ENCODE results near the gene SNED1. TPM values are rescaled to one million over a fixed set of nuclear protein-coding genes. Genes with fewer than 3 reads are reported as not detected.

Gene SNED1
- polyA plus RNA-seq, 3 donors, result 0.02 to 3.4 (median 0.12) TPM

GRCh38 chr2:241081643-241082340 lies 83.4 kb downstream of the SNED1 start:
- TF ChIP-seq CTCF (IDR thresholded peaks at IDR 0.05), result no peak
- no peaks in the 10 kb centered on the region for H4K20me1 ChIP-seq (ENCODE audit: insufficient read depth, low read length)
- no peaks in the 10 kb centered on the region for H3K9me3 ChIP-seq (replicated peaks in 1 of 2; ENCODE audit: control insufficient read depth in 1 of 2, insufficient read depth in 1 of 2, low read length in 2 of 2)
- Mint-ChIP-seq H3K36me3 (peaks cover 24 to 26% of the 10 kb centered on the region in 2 donors), H3K9me3 (no peaks in the 10 kb centered on the region), H3K4me3 (no peak overlapping the region), H3K27ac (no peak overlapping the region), H3K27me3 (ENCODE audit: low read depth in 3 of 3) (peaks cover 0 to 4% (median 0%) of the 10 kb centered on the region in 3 donors), H3K4me1 (no peaks in the 10 kb centered on the region)
- DNase-seq, result no peak
- intact Hi-C loops (cut with micrococcal nuclease), result no loop called here
- H2AFZ ChIP-seq (ENCODE audit: insufficient read depth, low read depth, low read length, poor library complexity, severe bottlenecking), result no peak overlapping the region
- no peak overlapping the region for H3K9ac ChIP-seq (ENCODE audit: insufficient read depth, low read length, poor library complexity, severe bottlenecking)
- H3K27me3 ChIP-seq (ENCODE audit: control insufficient read depth in 2 of 2, insufficient read depth in 2 of 2, low read length in 2 of 2), result no peaks in the 10 kb centered on the region
- WGBS (ENCODE audit: insufficient coverage), result 97% methylated on average over 20 of the region's 28 CpGs
- H3K4me3 ChIP-seq (replicated peaks in 1 of 3; ENCODE audit: low read depth in 2 of 3, low read length in 3 of 3), result no peak overlapping the region
- peaks cover 9 to 25% of the 10 kb centered on the region in 2 donors for H3K36me3 ChIP-seq (replicated peaks in 1 of 2; ENCODE audit: control insufficient read depth in 1 of 2, insufficient read depth in 2 of 2, low read length in 2 of 2)
- H3K4me2 ChIP-seq (replicated peaks; ENCODE audit: extremely low read depth, low read length, poor library complexity, severe bottlenecking), result no peak overlapping the region
- no peaks in the 10 kb centered on the region for H3K79me2 ChIP-seq (ENCODE audit: insufficient read depth, low read length)
- no peak overlapping the region for H3K27ac ChIP-seq (ENCODE audit: low read depth in 1 of 2, low read length in 2 of 2)
- no peaks in the 10 kb centered on the region for H3K4me1 ChIP-seq (ENCODE audit: control insufficient read depth in 1 of 2, insufficient read depth in 2 of 2, low read length in 2 of 2)

GRCh38 chr2:241082341-241083090 lies 84.1 kb downstream of the SNED1 start:
- Histone ChIP-seq H4K20me1 (ENCODE audit: insufficient read depth, low read length) (no peaks in the 10 kb centered on the region), H3K36me3 (replicated peaks in 1 of 2; ENCODE audit: control insufficient read depth in 1 of 2, insufficient read depth in 2 of 2, low read length in 2 of 2) (peaks cover 15 to 33% of the 10 kb centered on the region in 2 donors), H3K9me3 (replicated peaks in 1 of 2; ENCODE audit: control insufficient read depth in 1 of 2, insufficient read depth in 1 of 2, low read length in 2 of 2) (no peaks in the 10 kb centered on the region), H3K9ac (ENCODE audit: insufficient read depth, low read length, poor library complexity, severe bottlenecking) (no peak overlapping the region), H3K4me1 (ENCODE audit: control insufficient read depth in 1 of 2, insufficient read depth in 2 of 2, low read length in 2 of 2) (no peaks in the 10 kb centered on the region), H3K4me2 (replicated peaks; ENCODE audit: extremely low read depth, low read length, poor library complexity, severe bottlenecking) (no peak overlapping the region), H3K4me3 (replicated peaks in 1 of 3; ENCODE audit: low read depth in 2 of 3, low read length in 3 of 3) (no peak overlapping the region), H3K27me3 (ENCODE audit: control insufficient read depth in 2 of 2, insufficient read depth in 2 of 2, low read length in 2 of 2) (no peaks in the 10 kb centered on the region), H3K27ac (ENCODE audit: low read depth in 1 of 2, low read length in 2 of 2) (no peak overlapping the region), H2AFZ (ENCODE audit: insufficient read depth, low read depth, low read length, poor library complexity, severe bottlenecking) (no peak overlapping the region), H3K79me2 (ENCODE audit: insufficient read depth, low read length) (no peaks in the 10 kb centered on the region)
- Mint-ChIP-seq H3K4me1 (no peaks in the 10 kb centered on the region), H3K9me3 (peaks cover 0 to 2% (median 0%) of the 10 kb centered on the region in 7 donors), H3K27ac (peak overlapping the region in 1 of 7 donors; percentile 11), H3K36me3 (peaks cover 29 to 30% of the 10 kb centered on the region in 2 donors), H3K4me3 (no peak overlapping the region), H3K27me3 (ENCODE audit: low read depth in 3 of 3) (peaks cover 0 to 4% (median 0%) of the 10 kb centered on the region in 3 donors)
- intact Hi-C loops (cut with micrococcal nuclease), result no loop called here
- no peak for DNase-seq
- 88% methylated on average over 13 of the region's 14 CpGs for WGBS (ENCODE audit: insufficient coverage)
- no peak for TF ChIP-seq CTCF (IDR thresholded peaks at IDR 0.05)

Data from CD14-positive monocyte (primary cell).